Keratinocyte (primary cell): Measurements from ENCODE around the gene ADGRB2.

Experiments used
- CTCF ChIP-seq, 3 experiments: IDR thresholded peaks in 1 of 3; conservative IDR thresholded peaks in 1 of 3; optimal IDR thresholded peaks in 1 of 3; 2 replicates in 2 of 3; 3 replicates in 1 of 3; pipeline versions ENCODE3 to v1.5.1; 2011; ENCODE audit warnings: low read length in 3 of 3, mild to moderate bottlenecking in 3 of 3, moderate library complexity in 2 of 3, control low read depth in 1 of 3, inconsistent platforms in 1 of 3; ENCODE audit not compliant: insufficient read depth in 2 of 3; ENCODE audit errors: extremely low read depth in 1 of 3
- EZH2 ChIP-seq: IDR thresholded peaks from one replicate; pipeline ENCODE4 v1.6.1; 2012; ENCODE audit warnings: inconsistent platforms, mild to moderate bottlenecking, low read length, moderate library complexity

GRCh38 chr1:31717341-31717740 lies 46.8 kb downstream of the ADGRB2 start:
- TF ChIP-seq CTCF (optimal IDR thresholded peaks at IDR 0.05 in 1 of 3, IDR thresholded peaks at IDR 0.05 in 1 of 3, conservative IDR thresholded peaks at IDR 0.05 in 1 of 3; ENCODE audit: extremely low read depth in 1 of 3, insufficient read depth in 2 of 3, low read length in 3 of 3) (no peak), EZH2 (no peak)
